HTERT RPE-1 (cell line): ENCODE results near the gene NFIX.
"Not testable (repeated sequence)": the region's sequence is repeated elsewhere in the genome, so short reads cannot be mapped to it uniquely, and the experiment has no call there.

Experiments used
- in situ Hi-C: fragments of 300-500 bp; cut with MboI; formaldehyde crosslinking; loops from 4 replicates; pipeline ENCODE4 v1.14.3; 2020; ENCODE audit warnings: low sequenced_read_pairs

The NFIX gene

GRCh38 chr19:12994701-12995595, at the start of gene NFIX:
Gene NFIX (plus strand): TSS chr19:12995475. CDS start chr19:12995838, 363 bp downstream.
- in situ Hi-C loops: no loop called here

GRCh38 chr19:12945479-12946091, 49.7 kb upstream of the NFIX start, which contains the start of gene RAD23A:
Gene RAD23A (plus strand): TSS chr19:12945862. CDS start chr19:12945949, 87 bp downstream.
- in situ Hi-C loops: no loop called here

GRCh38 chr19:12946092-12946721, 49.1 kb upstream of the NFIX start:
- in situ Hi-C loops: no loop called here

DNA sequence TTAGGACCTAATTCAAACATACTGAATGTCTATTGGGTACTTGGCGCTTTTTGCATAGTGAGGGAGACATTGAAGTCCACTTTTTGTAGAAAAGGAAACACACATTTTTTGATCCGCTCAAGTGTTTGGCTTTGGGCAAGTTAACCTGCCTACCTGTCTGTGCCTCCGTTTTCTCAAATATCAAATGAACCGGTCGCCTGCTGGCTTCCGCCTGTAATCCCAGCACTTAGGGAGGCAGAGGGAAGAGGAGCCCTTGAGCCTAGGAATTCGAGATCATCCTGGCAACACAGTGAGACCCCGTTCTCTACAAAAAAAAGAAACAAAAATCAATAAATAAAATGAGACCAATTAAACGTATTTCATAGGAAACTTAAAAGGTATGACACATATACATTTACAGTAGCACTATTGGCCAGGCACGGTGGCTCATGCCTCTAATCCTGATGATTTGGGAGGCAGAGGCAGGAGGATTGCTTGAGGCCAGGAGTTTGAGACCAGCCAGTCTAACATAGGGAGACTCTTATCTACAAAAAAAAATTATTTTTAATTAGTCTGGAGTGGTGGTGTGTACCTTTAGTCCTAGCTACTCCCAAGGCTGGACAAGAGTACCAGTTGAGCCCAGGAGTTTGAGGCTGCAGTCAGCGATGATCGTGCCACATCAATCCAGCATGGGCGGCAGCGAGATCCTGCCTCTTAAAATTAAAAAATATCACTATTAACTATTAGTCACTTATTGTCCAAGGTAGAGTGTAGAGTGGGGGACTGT, 48.4 kb upstream of the NFIX start:
- in situ Hi-C loops: no loop called here

DNA sequence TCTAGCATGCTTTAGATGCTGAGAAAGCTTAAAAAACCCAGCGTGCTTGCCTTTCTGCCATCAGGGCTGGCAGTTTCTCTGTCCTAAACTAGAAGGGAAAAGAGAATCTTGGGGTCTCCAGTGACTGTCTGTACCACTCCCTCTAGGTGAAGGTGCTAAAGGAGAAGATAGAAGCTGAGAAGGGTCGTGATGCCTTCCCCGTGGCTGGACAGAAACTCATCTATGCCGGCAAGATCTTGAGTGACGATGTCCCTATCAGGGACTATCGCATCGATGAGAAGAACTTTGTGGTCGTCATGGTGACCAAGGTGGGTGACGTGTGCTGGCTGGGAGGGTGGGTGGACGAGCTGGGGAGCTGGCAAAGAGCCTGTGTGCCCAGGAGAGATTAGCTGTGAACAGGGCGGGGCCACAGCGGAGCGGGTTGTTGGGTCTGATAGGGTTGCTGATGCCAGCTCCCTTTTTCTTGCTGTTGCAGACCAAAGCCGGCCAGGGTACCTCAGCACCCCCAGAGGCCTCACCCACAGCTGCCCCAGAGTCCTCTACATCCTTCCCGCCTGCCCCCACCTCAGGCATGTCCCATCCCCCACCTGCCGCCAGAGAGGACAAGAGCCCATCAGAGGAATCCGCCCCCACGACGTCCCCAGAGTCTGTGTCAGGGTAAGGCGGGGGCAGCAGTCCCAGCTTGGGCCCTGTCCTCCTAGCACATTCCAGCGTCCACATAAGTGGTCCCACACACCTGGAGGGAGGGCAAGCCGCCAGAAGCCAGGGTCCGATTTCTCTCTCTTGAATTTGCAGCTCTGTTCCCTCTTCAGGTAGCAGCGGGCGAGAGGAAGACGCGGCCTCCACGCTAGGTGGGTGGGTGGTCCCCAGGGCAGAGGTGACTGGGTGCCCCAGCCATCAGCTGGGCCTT, 47.3 kb upstream of the NFIX start:
- in situ Hi-C loops: no loop called here

DNA sequence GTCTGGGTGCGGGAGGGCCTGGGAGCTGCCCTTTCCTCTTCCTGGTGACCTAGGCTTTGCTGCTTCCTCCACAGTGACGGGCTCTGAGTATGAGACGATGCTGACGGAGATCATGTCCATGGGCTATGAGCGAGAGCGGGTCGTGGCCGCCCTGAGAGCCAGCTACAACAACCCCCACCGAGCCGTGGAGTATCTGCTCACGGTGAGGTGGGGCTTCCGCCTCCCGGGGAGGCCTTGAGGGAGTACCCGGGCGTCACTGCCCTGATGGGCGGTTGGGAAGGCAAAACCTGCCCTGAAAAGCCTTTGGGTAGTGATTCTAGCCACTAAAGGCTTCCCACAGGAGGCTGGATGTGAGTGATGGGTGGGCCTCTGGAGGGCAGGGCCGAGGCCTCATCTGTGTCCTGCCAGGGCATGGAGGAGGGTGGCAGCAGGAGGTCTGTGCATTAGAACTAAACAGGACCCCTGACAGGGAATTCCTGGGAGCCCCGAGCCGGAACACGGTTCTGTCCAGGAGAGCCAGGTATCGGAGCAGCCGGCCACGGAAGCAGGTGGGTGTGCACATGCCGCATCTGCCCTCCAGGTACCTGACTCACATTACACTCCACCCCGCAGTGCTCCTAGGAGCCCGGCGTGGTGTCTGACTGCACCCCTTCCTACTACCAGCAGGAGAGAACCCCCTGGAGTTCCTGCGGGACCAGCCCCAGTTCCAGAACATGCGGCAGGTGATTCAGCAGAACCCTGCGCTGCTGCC, 46.5 kb upstream of the NFIX start:
- in situ Hi-C loops: no loop called here

DNA sequence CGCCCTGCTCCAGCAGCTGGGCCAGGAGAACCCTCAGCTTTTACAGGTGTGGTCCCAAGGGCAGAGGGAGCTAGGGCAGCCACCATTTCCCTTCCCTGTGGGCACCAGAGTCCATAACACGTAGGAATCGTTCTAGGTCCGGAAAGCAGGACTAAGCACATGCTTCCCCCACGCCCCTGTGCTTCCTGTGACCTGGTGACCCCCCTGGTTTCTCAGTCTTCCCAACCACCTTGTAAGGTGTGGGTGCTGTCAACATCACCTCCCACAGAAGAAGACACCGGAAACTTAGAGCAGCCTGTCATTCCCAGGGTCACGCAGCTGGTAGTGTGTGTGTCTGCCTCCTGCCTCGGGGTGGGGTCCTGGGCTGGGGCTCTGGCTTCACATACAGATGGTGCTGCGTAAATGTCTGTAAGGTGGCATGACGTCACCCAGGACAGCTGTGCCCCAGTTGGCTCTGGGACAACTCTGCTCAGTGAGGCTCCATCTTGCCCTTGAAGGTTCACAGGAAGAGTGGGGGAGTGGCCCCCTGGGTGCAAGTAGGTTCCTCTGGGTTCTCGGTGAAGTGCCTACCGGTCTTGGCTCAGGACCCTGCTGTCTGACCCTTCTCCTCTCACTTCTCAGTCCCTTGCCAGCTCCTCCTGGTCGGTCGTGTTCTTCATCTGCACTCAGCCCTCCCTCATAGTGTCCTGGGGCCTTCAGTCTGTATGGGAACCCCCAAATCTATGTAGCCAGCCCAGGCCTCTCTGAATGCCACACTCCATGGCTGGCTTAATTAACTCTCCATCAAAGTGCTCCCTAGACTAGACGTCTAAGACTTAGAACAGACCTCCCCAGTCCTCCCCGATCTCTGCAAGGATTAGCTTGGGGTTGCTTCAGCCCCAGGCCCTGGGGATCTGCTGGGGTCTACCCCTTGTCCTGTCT, 45.7 kb upstream of the NFIX start:
- in situ Hi-C loops: no loop called here

DNA sequence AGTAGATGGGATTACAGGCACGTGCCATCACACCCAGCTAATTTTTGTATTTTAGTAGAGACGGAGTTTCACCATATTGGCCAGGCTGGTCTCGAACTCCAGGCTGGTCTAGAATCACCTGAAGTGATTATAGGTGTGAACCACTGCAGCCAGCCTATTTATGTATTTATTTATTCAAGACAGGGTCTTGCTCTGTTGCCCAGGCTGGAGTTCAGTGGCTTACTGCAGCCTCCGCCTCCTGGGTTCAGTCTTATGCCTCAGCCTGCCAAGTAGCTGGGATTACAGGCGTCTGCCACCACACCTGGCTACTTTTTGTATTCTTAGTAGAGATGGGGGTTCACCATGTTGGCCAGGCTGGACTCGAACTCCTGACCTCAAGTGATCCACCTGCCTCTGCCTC, 43.2 kb upstream of the NFIX start:
- in situ Hi-C loops: not testable (repeated sequence)

DNA sequence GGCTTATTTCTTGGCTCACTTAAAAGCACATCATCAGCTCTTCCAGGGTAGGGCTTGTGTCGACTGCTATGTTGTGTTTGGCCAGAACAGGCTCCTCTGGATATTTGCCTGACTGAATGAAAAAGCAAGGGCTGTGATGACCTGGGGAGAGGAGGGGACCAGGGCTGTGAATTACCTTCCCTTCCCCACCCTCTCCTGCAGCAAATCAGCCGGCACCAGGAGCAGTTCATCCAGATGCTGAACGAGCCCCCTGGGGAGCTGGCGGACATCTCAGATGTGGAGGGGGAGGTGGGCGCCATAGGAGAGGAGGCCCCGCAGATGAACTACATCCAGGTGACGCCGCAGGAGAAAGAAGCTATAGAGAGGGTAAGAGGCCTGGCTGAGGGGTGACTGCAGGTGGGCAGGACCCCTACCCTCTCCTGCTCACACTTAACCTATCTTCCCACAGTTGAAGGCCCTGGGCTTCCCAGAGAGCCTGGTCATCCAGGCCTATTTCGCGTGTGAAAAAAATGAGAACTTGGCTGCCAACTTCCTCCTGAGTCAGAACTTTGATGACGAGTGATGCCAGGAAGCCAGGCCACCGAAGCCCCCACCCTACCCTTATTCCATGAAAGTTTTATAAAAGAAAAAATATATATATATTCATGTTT, 42.7 kb upstream of the NFIX start:
- in situ Hi-C loops: no loop called here

- in situ Hi-C loops: no loop called here
Measured at GRCh38 chr19:12953138-12953798, 42.0 kb upstream of the NFIX start.

GRCh38 chr19:12953799-12954611, 41.3 kb upstream of the NFIX start:
- in situ Hi-C loops: no loop called here

DNA sequence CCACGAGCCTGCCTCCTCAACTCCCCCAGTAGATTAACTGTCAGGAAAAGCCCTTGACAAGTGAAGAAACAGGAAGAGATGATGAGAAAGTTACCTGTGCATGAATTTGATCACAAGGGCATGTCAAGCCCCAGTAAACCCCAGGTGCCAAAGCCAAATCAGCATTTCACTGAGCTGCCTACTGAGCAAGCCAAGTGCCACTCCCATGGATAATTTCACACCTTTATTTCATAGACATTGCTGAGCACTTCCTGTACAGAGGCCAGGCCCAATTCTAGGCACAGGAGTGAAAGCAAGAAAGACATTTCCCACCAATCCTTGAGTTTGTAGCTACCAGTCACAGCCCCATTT, 40.7 kb upstream of the NFIX start:
- in situ Hi-C loops: no loop called here

GRCh38 chr19:12955575-12955974, 39.7 kb upstream of the NFIX start:
- in situ Hi-C loops: not testable (repeated sequence)

DNA sequence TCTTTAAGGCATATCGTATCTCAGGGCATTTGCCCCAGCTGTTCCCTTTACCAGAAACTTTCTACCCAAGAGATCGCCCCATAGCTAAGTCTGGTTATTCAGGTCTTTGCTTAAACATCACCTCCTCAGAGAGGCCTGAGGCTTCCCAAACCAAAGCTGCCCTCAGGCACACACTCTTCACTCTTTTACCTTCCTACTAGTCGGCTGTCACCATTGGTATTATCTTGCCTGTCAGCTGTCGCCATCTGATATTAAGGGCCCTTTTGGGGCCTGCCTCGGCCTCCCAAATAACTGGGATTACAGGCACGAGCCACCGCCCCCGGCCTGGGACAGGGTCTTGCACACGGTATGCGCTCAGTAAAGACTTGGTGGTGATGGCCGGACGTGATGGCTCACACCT, 39.3 kb upstream of the NFIX start:
- in situ Hi-C loops: no loop called here

DNA sequence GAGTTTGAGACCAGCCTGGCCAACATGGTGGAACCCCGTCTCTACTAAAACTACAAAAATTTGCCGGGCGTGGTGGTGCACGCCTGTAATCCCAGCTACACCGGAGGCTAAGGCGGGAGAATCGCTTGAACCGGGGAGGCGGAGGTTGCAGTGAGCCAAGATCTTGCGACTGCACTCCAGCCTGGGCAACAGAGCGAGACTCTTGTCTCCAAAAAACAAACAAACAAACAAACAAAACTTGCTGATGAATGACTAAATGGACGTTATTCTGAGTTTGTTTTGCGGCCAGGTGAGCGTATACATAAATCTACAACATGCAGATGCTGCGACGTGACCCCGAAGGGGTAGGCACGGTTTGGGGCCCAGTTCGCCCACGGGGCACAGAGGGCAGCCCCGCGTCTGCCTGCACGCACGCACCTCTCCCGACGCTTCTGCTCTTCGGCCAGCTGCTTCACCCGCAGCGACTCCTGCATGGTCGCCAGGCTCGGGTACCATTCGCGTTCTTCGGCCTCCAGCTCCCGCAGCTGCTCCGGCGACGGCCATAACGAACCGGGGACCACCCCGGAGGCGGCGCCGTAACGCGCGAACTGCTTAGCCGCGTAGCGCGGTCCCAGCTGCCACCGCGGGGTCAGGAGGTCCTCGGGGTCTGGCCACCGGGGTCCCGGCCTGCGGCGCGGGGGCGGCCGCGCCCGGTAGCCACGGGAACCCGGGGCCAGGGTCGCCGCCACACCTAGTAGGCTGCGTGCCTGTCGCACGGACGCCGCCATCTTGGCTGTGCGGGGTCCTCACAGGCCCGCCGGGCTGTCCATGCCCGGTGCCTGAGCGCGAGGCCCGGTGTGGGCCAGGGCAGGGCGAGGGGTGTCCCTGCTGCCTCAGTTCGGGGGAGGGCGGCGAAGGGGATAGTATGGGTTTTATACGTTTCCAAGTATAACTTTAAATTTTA, 38.6 kb upstream of the NFIX start, which contains the start of gene GADD45GIP1:
Gene GADD45GIP1 (minus strand): TSS at position 778 of the 943 bp plus-strand sequence. CDS start 11 bp downstream, at position 767.
- in situ Hi-C loops: no loop called here
